Stimulated activated CD8-positive, alpha-beta memory T cell treated with anti-CD3 and anti-CD28 coated beads, Interleukin-15, amount 100 ng/mL, for 24 hours (primary cell): Measurements from ENCODE around the gene SSH2.

Experiments used
- DNase-seq: peaks from one replicate; pipeline ENCODE4 v3.0.0-alpha.2; 2020; ENCODE audit warnings: low read depth

The SSH2 gene

GRCh38 chr17:29611351-29612093 is 318.5 kb downstream of the SSH2 start:
- no peak for DNase-seq

GRCh38 chr17:29610395-29610794 is 319.6 kb downstream of the SSH2 start:
- DNase-seq = no peak

- DNase-seq = no peak
Measured at GRCh38 chr17:29608986-29609385, 321.0 kb downstream of the SSH2 start.

- no peak for DNase-seq
Measured at GRCh38 chr17:29607557-29608195, 322.4 kb downstream of the SSH2 start.

GRCh38 chr17:29603109-29603674 is 326.8 kb downstream of the SSH2 start:
- no peak for DNase-seq

GRCh38 chr17:29597361-29598172 is 332.5 kb downstream of the SSH2 start:
- no peak for DNase-seq

GRCh38 chr17:29596811-29597210 is 333.2 kb downstream of the SSH2 start:
- DNase-seq = no peak

GRCh38 chr17:29595943-29596774 is 333.9 kb downstream of the SSH2 start:
- no peak for DNase-seq

- DNase-seq = no peak
Measured at GRCh38 chr17:29595107-29595942, 334.7 kb downstream of the SSH2 start.

GRCh38 chr17:29594519-29595090 is 335.4 kb downstream of the SSH2 start:
- DNase-seq = no peak

- no peak for DNase-seq
Measured at GRCh38 chr17:29593591-29594518, 336.2 kb downstream of the SSH2 start.

GRCh38 chr17:29592850-29593551 is 337.0 kb downstream of the SSH2 start, which contains the start of gene ANKRD13B:
ANKRD13B (plus strand) TSS chr17:29593132; CDS start chr17:29593622, 490 bp downstream.
- DNase-seq = no peak

GRCh38 chr17:29591737-29592608 is 338.1 kb downstream of the SSH2 start:
- DNase-seq = peak; percentile 59

- DNase-seq = no peak
Measured at GRCh38 chr17:29591146-29591736, 338.8 kb downstream of the SSH2 start.

- DNase-seq = no peak
Measured at GRCh38 chr17:29590411-29591145, 339.4 kb downstream of the SSH2 start.
